OCI-LY7 (cell line): ENCODE data around the gene BOK. TPM values are rescaled to one million over a fixed set of nuclear protein-coding genes. Genes with fewer than 3 reads are reported as not detected.
A peak's percentile ranks its signal among the peaks of the same experiment; 100 is the strongest.

Experiments used
- BruUV-seq: library from RNA; stranded (reverse); fragments of 400-500 nt; replicated peaks from 2 replicates; lab custom pipeline; 2021; lab: Mats Ljungman, UMichigan
- CTCF ChIA-PET: fragments of 300-600 bp; sonication (Branson Sonifier 250); formaldehyde crosslinking; loops from one replicate; lab custom pipeline; 2022; ENCODE audit warnings: antibody characterized with exemption; ENCODE audit not compliant: unreplicated experiment; lab: Charles Lee
- POLR2A ChIA-PET: fragments of 300-600 bp; sonication (Branson Sonifier 250); formaldehyde crosslinking; loops from one replicate; lab custom pipeline; 2022; ENCODE audit warnings: antibody characterized with exemption; lab: Charles Lee
- DNase-seq: peaks from one replicate; pipeline ENCODE4 v3.0.0-alpha.2; 2015; ENCODE audit warnings: low spot score
- H2AFZ ChIP-seq: fragments of 200-600 bp; sonication (generic), shearing (Covaris generic); 2 replicates; pipeline ENCODE4 v1.6.1; 2014; ENCODE audit warnings: mild to moderate bottlenecking, antibody characterized with exemption, low read length, moderate library complexity
- H3K27ac ChIP-seq: fragments of 200-600 bp; sonication (generic); 2 replicates; pipeline ENCODE4 v1.5.1; 2014; ENCODE audit warnings: mixed run types, low read depth, mild to moderate bottlenecking, moderate library complexity, low read length, inconsistent platforms; ENCODE audit not compliant: poor library complexity, severe bottlenecking
- H3K36me3 ChIP-seq: fragments of 200-600 bp; sonication (generic); 2 replicates; pipeline ENCODE4 v1.6.1; 2014; ENCODE audit warnings: mild to moderate bottlenecking, antibody characterized with exemption, low read length, moderate library complexity, mixed read lengths; ENCODE audit not compliant: insufficient read depth
- H3K4me1 ChIP-seq: fragments of 200-600 bp; sonication (generic); 2 replicates; pipeline ENCODE4 v1.5.1; 2014; ENCODE audit warnings: mild to moderate bottlenecking, low read length; ENCODE audit not compliant: insufficient read depth, poor library complexity, severe bottlenecking
- H3K4me2 ChIP-seq: fragments of 200-600 bp; sonication (generic); 2 replicates; pipeline ENCODE4 v1.6.1; 2014; ENCODE audit warnings: mild to moderate bottlenecking, low read length
- H3K4me3 ChIP-seq: fragments of 200-600 bp; sonication (generic); 2 replicates; pipeline ENCODE4 v1.5.1; 2014; ENCODE audit warnings: mild to moderate bottlenecking, low read depth, low read length; ENCODE audit not compliant: poor library complexity, severe bottlenecking
- H3K79me2 ChIP-seq: fragments of 200-600 bp; sonication (generic); 2 replicates; pipeline ENCODE4 v1.6.1; 2016; ENCODE audit warnings: low read depth, mild to moderate bottlenecking, low read length, moderate library complexity, mixed read lengths; ENCODE audit not compliant: insufficient read depth
- H3K9me2 ChIP-seq: fragments of 200-600 bp; sonication (generic); 2 replicates; pipeline ENCODE4 v1.6.1; 2016; ENCODE audit warnings: mild to moderate bottlenecking, low read length, mixed read lengths; ENCODE audit not compliant: insufficient read depth
- H3K9me3 ChIP-seq: fragments of 200-600 bp; sonication (generic); 2 replicates; pipeline ENCODE4 v1.6.1; 2014; ENCODE audit warnings: mild to moderate bottlenecking, mixed run types, low read length, mixed read lengths
- H4K20me1 ChIP-seq: fragments of 200-600 bp; sonication (generic); 2 replicates; pipeline ENCODE4 v1.6.1; 2014; ENCODE audit warnings: mild to moderate bottlenecking, antibody characterized with exemption, low read length, moderate library complexity, mixed read lengths; ENCODE audit not compliant: insufficient read depth
- EZH2phosphoT487 ChIP-seq: fragments of 200-600 bp; sonication (generic); IDR thresholded peaks from 2 replicates; pipeline ENCODE4 v1.6.1; 2018; ENCODE audit warnings: low read depth, borderline replicate concordance, mild to moderate bottlenecking, mixed run types, antibody characterized with exemption, low read length, moderate library complexity, mixed read lengths
- intact Hi-C: fragments of 100-400 bp; cut with micrococcal nuclease; formaldehyde crosslinking; loops from one replicate; pipeline ENCODE4 v1.10.0; 2022; ENCODE audit not compliant: unreplicated experiment
- total RNA-seq, 2 experiments: library from RNA; depleted of rRNA in 1 of 2; stranded (reverse); fragments of >200 nt in 1 of 2; shearing (Covaris generic) in 1 of 2; gene quantifications; 2 replicates each; pipeline ENCODE4 v1.2.3, GENCODE V29; 2014 to 2022
- TF ChIP-seq, protein P1 (sequence below): fragments of 200-600 bp; sonication (generic); conservative IDR thresholded peaks from 2 replicates; pipeline ENCODE4 v1.5.1; 2014; ENCODE audit warnings: mild to moderate bottlenecking, antibody characterized with exemption, low read length, moderate library complexity, mixed read lengths

Gene BOK
- total RNA-seq, 2 experiments from 2014 or later, result not detected

DNA sequence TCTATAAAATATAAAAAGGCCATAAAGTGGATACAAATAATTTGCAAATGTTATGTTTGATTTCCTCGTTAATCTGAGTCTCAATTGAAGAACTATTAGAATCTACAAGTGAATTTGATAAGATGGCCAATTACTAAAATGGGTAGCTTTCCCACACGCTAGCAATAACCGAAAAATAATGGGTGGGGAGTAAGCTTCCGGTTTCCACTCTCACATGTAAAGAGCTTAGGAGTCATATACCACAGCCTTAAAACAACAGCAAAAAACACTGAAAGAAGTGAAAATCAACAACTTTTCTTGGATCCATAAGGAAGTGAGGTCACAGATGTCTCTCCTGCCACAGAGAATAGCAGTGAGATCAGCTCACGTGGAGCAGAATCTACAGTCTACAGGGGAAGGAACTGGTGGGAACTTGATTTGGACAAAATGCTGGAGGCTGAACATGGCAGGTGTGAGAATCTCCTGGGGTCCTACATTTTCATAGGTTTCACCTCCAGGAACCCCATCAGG, 59.8 kb downstream of the BOK start:
- no TSS peak for BruUV-seq
- CTCF ChIA-PET, result no interaction called here
- Histone ChIP-seq H3K9me2 (no peaks in the 10 kb centered on the region), H3K79me2 (peaks cover 34% of the 10 kb centered on the region), H3K4me2 (peak overlapping the region; percentile 82), H4K20me1 (no peaks in the 10 kb centered on the region), H2AFZ (peak overlapping the region; percentile 71; the same call in 1 of the 2 replicates), H3K4me1 (peaks cover 22% of the 10 kb centered on the region), H3K4me3 (peak overlapping the region; percentile 54), H3K9me3 (no peaks in the 10 kb centered on the region), H3K27ac (peak overlapping the region; percentile 66), H3K36me3 (peaks cover 52% of the 10 kb centered on the region)
- intact Hi-C loops, result no loop called here
- POLR2A ChIA-PET, result interaction anchor here (1.1 to 1.4 kb wide), 2 partner anchors 12 to 303 kb away, joined by 3 to 11 read pairs; partner anchors contain the start of genes HDLBP and SEPTIN2
- no peak for DNase-seq
- no peak for TF ChIP-seq EZH2phosphoT487
- TF ChIP-seq, protein P1, sequence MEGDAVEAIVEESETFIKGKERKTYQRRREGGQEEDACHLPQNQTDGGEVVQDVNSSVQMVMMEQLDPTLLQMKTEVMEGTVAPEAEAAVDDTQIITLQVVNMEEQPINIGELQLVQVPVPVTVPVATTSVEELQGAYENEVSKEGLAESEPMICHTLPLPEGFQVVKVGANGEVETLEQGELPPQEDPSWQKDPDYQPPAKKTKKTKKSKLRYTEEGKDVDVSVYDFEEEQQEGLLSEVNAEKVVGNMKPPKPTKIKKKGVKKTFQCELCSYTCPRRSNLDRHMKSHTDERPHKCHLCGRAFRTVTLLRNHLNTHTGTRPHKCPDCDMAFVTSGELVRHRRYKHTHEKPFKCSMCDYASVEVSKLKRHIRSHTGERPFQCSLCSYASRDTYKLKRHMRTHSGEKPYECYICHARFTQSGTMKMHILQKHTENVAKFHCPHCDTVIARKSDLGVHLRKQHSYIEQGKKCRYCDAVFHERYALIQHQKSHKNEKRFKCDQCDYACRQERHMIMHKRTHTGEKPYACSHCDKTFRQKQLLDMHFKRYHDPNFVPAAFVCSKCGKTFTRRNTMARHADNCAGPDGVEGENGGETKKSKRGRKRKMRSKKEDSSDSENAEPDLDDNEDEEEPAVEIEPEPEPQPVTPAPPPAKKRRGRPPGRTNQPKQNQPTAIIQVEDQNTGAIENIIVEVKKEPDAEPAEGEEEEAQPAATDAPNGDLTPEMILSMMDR, result no peak

GRCh38 chr2:241618829-241619228, 60.3 kb downstream of the BOK start:
- no peaks in the 10 kb centered on the region for H3K9me2 ChIP-seq
- no TSS peak for BruUV-seq
- ChIA-PET CTCF (no interaction called here), POLR2A (interaction anchor here (1.4 kb wide), 1 partner anchor 11 kb away, joined by 11 read pairs; no protein-coding TSS in a partner anchor)
- peaks cover 22% of the 10 kb centered on the region for H3K4me1 ChIP-seq
- H3K36me3 ChIP-seq, result peaks cover 55% of the 10 kb centered on the region
- H4K20me1 ChIP-seq, result no peaks in the 10 kb centered on the region
- no peaks in the 10 kb centered on the region for H3K9me3 ChIP-seq
- no peak overlapping the region for H3K27ac ChIP-seq
- peaks cover 39% of the 10 kb centered on the region for H3K79me2 ChIP-seq
- no peak overlapping the region for H2AFZ ChIP-seq
- DNase-seq, result no peak
- TF ChIP-seq, protein P1, result no peak
- TF ChIP-seq EZH2phosphoT487, result no peak
- H3K4me3 ChIP-seq, result no peak overlapping the region
- H3K4me2 ChIP-seq, result 0 out of 2 replicates have a peak overlapping the region, but pooled peaks have one; percentile 82
- intact Hi-C loops, result no loop called here

GRCh38 chr2:241619597-241620418, 61.3 kb downstream of the BOK start:
- ChIA-PET CTCF (no interaction called here), POLR2A (no interaction called here)
- no TSS peak for BruUV-seq
- intact Hi-C loops, result no loop called here
- peaks cover 60% of the 10 kb centered on the region for H3K36me3 ChIP-seq
- no peak overlapping the region for H2AFZ ChIP-seq
- H3K27ac ChIP-seq, result no peak overlapping the region
- H3K79me2 ChIP-seq, result peaks cover 43% of the 10 kb centered on the region
- TF ChIP-seq, protein P1, result no peak
- TF ChIP-seq EZH2phosphoT487, result no peak
- no peaks in the 10 kb centered on the region for H3K9me3 ChIP-seq
- H3K4me2 ChIP-seq, result no peak overlapping the region
- H4K20me1 ChIP-seq, result no peaks in the 10 kb centered on the region
- H3K4me3 ChIP-seq, result no peak overlapping the region
- H3K4me1 ChIP-seq, result peaks cover 22% of the 10 kb centered on the region
- H3K9me2 ChIP-seq, result no peaks in the 10 kb centered on the region
- DNase-seq, result no peak
